GM18870 (cell line): ENCODE measurements around the gene APOBEC3F.
"Not testable (repeated sequence)": the region's sequence is repeated elsewhere in the genome, so short reads cannot be mapped to it uniquely, and the experiment has no call there.

ENCODE experiments used
- ATAC-seq: cut with Tn5 transposase; IDR thresholded peaks from one replicate; pipeline ENCODE4 v1.9.1; 2021; ENCODE audit warnings: moderate library complexity; ENCODE audit not compliant: unreplicated experiment

APOBEC3F gene

DNA sequence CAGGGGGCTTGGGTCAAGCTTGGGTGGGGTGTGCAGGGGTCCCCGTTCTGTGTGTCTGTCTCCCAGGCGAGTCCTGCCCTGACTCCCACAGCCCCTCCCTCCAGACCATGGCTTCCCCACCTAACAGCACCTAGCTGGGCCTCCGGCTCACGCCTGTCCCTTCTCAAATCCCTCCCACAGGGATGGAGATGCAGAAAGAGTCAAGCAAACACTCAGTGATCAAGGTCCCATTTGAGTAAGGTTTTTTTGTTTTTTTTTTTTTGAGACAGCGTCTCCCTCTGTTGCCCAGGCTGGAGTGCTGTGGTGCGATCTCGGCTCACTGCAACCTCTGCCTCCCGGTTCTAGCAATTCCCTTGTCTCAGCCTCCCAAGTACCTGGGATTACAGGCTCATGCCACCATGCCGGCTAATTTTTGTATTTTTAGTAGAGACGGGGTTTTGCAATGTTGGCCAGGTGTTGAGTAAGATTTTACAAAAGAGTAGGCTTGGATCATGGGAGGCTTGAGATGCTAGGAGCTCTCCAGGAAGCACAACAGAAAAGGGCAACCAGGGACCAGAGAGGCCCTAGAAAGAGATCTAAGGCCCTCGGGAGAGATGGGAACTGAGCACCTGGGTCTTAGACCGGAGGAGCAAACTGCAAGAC, 14.0 kb upstream of the APOBEC3F start:
- no peak for ATAC-seq

DNA sequence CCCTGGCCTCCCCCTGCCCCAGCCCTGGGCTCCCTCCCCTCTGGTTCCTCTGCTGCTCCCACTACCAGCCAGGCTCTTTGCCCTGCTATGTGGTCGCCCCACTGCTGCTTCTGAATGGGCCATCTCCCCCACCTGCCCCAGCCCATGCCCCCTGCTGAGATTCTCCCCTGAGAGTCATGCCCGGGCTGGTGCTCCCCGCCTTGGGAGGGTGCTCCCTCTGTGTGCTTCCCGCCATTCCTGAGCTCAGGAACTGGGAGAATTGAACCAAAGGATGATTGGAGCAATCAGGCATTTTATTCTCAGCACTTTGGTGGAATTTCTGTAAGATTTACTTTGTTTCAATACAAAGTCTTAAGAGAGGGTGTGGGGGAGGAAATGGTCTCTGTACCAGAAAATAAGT, 12.9 kb upstream of the APOBEC3F start:
- ATAC-seq, result no peak

DNA sequence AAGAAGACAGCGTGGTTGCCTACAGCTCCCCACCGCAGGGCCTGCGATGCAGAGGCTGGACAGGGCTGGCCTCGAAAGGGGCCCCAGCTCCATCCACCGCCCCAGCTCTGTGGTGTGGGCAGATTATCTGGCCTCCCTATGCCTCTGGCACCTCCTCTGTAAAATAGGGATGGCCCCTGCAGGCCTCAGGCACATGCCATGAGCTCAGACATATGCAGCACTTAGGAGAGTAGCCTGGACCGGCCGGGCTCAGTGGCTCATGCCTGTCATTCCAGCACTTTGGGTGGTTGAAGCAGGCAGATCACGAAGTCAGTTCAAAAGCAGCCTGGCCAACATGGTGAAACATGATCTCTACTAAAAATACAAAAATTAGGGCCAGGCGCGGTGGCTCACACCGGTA, 12.4 kb upstream of the APOBEC3F start:
- ATAC-seq, result no peak

DNA sequence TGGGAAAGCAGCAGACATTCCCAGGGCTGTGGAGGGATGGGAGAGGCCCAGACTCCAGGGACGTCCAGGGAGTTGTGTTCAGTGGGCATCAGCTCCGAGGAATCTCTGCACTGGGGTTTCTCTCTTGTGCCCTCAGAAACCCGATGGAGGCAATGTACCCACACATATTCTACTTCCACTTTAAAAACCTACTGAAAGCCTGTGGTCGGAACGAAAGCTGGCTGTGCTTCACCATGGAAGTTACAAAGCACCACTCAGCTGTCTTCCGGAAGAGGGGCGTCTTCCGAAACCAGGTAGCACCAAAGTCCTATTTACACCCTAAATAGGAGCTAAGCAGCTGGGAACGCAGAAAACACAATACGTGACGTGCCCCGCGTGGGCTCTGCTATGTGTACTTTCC, 11.4 kb upstream of the APOBEC3F start:
- no peak for ATAC-seq

DNA sequence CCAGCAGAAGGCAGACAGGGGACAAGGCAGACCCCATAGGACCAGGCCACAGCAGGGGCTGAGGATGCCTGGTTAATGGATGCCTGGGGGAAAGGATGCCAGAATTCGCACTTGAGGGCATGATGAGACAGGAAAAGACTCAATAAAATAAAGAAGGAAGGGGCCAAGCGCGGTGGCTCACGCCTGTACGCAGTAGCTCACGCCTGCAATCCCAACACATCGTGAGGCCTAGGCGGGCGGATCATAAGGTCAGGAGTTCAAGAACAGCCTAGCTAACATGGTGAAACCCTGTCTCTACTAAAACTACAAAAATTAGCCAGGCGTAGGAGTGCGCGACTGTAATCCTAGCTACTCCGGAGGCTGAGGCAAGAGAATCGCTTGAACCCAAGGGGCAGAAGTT, 10.0 kb upstream of the APOBEC3F start:
- no peak for ATAC-seq

DNA sequence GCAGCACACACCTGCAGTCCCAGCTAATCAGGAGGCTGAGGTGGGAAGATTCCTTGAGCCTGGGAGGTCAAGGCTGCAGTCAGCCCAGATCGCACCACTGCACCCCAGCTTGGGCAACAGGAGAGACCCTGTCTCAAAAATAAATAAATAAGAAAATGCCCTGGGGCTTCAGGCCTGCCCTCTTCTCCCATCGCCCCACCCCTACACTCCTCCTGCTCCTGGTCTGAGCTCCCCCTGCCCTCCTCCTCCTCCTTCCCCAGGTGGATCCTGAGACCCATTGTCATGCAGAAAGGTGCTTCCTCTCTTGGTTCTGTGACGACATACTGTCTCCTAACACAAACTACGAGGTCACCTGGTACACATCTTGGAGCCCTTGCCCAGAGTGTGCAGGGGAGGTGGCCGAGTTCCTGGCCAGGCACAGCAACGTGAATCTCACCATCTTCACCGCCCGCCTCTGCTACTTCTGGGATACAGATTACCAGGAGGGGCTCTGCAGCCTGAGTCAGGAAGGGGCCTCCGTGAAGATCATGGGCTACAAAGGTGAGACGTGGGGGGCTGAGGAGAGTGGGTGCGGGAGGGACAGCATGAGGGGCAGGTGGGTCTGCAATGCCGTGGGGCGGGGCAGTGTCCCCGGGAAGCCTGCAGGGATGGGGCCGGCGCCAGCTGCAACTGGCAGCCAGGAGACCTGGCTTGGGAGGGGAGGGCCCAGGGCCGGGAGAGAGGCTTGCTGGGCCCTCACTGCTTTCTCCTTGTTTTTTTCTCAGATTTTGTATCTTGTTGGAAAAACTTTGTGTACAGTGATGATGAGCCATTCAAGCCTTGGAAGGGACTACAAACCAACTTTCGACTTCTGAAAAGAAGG, 9.0 kb upstream of the APOBEC3F start:
- ATAC-seq, result not testable (repeated sequence)

DNA sequence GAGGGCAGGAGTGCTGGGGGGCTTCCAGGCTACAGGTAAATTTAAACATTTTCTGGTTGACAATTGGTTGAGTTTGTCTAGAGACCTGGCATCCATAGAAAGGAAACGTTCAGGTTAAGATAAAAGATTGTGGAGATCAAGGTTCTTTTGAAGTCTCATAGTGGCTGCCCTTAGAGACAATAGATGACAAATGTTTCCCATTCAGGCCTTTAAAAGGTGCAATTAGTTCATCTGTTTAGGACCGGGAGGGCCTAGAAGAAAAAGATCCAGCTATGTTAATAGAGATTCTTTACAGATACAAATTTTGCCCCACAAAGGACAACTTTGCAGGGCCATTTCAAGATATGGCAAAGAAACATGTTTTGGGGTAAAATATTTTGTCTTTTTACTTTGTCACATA, 3.6 kb upstream of the APOBEC3F start:
- not testable (repeated sequence) for ATAC-seq

DNA sequence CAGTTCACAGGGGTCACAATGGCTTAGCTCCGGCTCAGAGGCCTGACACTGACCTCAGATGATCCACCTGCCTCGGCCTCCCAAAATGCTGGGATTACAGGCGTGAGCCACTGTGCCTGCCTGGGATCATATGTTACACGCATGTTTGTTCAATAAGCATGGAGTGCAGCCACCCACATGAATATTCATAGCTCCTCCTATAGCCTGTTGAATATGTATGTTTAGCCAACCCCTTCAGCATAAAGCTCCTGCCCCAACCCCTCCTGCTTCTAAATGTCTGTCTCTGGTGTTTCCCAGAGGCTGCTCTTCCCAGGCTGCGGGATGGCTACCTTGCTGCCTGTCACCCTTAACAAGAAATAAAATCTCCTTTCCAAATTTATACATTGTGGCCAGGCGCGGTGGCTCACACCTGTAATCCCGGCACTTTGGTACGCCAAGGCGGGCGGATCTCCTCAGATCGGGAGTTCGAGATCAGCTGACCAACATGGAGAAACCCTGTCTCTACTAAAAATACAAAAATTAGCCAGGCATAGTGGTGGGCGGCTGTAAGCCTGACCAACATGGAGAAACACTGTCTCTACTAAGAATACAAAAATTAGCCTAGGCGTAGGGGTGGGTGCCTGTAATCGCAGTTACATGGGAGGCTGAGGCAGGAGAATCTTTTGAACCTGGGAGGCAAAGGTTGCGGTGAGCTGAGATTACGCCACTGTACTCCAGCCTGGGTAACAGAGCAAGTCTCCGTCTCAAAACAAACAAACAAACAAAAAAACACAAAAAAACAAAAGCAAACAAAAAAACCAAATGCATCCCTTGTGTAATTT, 1.1 kb upstream of the APOBEC3F start:
- ATAC-seq, result no peak

DNA sequence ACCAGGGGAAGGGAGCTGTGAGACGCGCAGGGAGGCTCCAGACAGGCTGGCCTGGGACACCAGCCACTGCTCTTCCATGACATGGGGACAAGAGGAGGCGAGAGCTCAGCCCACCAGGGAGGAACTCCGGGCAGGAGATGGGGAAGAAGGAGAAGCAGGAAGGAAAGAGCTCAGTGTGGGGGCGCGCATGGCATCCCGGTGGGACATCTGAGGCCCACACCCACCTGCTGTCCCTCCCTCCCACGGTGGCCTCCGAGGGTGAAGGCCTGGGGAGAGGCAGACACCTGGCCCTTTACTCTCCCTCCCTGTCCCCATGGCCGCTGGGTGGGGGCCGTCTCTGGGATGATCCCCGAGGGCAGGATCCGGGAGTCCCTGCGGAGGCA, 518 bp upstream of the APOBEC3F start:
- not testable (repeated sequence) for ATAC-seq

DNA sequence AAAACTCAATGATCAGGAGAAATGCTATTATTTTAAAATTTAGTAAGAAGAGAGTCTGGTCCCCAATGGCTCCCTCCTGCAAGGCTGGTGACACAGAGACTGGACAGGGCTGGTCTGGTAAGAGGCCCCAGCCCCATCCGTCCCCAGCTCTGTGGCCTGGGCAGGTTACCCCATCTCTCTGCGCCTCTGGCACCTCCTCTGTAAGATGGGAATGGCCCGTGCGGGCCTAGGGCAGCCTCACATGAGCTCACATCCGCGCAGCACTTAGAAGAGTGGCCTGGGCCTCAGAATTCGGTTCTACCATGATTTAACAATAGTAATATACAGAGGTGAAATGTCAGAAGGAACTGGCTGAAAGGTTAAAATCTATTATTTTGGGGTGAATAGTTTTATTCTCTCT, 1.2 kb downstream of the APOBEC3F start:
- no peak for ATAC-seq

DNA sequence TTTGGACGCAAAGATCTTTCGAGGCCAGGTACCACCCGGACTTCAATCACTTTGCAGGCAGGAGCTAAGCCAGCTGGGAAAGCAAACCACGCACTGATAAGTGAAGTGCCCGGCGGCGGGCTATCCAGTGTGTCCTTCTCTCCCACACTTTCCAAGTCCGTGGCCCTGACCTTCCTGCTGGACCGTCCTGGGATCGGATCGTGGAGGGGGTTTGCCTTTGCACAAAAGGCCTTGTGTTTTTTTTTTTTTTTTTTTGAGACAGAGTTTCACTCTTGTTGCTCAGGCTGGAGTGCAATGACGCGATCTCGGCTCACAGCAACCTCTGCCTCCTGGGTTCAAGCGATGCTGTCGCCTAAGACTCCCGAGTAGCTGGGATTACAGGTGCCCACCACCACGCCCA, 2.4 kb downstream of the APOBEC3F start:
- not testable (repeated sequence) for ATAC-seq

DNA sequence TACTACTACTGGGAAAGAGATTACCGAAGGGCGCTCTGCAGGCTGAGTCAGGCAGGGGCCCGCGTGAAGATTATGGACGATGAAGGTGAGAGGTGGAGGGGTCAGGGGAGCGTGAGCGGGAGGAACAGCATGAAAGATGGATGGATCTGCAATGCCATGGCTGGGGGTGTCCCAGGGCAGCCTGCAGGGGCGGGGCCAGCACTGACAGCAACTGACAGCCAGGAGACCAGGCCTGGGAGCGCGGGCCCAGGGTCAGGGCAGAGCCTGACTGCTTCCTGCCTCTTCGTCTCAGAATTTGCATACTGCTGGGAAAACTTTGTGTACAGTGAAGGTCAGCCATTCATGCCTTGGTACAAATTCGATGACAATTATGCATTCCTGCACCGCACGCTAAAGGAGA, 4.5 kb downstream of the APOBEC3F start:
- ATAC-seq, result not testable (repeated sequence)

DNA sequence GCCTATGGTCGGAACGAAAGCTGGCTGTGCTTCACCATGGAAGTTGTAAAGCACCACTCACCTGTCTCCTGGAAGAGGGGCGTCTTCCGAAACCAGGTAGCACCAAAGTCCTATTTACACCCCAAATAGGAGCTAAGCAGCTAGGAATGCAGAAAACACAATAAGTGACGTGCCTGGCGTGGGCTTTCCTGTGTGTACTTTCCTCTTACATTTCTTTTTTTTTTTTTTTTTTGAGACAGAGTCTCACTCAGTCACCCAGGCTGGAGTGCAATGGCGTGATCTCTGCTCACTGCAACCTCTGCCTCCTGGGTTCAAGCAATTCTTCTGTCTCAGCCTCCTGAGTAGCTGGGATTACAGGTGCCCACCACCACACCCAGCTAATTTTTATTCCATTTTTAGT, 8.8 kb downstream of the APOBEC3F start:
- ATAC-seq, result not testable (repeated sequence)

DNA sequence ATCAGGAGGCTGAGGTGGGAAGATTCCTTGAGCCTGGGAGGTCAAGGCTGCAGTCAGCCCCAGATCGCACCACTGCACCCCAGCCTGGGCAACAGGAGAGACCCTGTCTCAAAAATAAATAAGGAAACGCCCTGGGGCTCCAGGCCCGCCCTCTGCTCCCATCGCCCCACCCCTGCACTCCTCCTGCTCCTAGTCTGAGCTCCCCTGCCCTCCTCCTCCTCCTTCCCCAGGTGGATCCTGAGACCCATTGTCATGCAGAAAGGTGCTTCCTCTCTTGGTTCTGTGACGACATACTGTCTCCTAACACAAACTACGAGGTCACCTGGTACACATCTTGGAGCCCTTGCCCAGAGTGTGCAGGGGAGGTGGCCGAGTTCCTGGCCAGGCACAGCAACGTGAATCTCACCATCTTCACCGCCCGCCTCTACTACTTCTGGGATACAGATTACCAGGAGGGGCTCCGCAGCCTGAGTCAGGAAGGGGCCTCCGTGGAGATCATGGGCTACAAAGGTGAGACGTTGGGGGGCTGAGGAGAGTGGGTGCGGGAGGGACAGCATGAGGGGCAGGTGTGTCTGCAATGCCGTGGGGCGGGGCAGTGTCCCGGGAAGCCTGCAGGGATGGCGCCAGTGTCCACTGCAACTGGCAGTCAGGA, 11.3 kb downstream of the APOBEC3F start:
- ATAC-seq, result not testable (repeated sequence)

DNA sequence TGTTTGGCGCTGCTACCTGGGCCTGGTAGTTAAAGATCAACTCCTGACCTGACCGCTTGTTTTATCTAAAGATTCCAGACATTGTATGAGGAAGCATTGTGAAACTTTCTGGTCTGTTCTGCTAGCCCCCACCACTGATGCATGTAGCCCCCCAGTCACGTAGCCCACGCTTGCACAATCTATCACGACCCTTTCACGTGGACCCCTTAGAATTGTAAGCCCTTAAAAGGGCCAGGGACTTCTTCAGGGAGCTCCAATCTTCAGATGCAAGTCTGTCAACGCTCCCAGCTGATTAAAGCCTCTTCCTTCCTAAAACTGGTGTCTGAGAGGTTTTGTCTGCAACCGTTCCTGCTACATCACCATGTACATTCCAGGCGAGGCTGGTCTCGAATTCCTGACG, 15.0 kb downstream of the APOBEC3F start:
- ATAC-seq, result no peak

DNA sequence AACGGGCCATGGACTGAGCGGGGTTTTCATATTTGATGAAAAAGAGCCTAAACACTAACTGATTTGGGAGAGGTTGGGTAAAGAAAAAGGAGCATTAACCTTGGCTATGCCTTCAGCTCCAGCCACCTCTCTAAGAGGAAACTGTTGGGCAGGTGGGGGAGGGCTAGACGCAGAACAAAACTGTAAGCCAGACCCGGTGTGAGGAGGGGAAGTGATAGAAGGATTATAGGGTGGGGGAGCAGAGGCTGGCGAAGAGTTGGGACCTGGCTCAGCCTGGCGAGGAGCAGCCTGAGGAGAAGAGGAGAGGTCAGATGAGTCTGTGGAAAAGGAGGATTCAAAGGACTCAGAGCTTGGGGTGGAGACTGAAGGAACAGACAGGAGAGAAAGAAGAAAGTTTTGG, 20.6 kb downstream of the APOBEC3F start:
- ATAC-seq, result not testable (repeated sequence)

DNA sequence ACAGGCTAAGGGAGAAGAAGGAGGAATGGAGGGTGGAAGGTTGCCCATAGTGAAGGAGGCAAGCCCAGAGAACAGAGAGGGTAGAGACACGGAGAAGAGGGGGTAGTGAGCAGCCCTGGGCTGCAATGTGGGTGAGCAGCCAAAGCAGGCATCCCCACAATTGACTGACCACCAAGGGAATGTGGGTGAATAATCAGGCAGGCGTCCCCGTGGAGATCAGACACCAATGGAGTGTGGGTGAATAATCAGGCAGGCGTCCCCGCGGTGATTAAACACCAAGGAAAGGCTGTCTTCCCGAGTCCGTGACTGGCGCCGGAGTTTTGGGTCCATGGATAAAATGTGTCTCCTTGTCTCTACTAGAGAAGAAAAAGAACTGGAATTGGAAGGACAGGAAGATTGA, 21.3 kb downstream of the APOBEC3F start:
- ATAC-seq, result not testable (repeated sequence)

DNA sequence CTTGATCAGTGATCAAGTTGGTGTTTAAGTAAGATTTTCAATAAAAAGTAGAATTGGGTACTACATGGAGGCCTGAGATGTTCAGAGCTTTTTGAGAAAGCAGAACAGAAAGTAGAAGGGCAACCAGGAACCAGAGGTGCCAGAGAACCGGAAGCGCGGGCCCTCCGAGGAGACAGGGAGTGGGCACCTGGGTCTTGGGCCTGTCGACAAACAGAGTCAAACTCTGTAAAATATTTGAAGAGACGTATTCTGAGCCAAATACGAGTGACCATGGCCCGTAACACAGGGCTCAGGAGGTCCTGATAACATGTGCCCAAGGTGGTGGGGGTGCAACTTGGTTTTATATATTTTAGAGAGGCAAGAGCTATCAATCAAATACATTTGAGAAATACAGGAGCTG, 23.2 kb downstream of the APOBEC3F start:
- ATAC-seq, result not testable (repeated sequence)

DNA sequence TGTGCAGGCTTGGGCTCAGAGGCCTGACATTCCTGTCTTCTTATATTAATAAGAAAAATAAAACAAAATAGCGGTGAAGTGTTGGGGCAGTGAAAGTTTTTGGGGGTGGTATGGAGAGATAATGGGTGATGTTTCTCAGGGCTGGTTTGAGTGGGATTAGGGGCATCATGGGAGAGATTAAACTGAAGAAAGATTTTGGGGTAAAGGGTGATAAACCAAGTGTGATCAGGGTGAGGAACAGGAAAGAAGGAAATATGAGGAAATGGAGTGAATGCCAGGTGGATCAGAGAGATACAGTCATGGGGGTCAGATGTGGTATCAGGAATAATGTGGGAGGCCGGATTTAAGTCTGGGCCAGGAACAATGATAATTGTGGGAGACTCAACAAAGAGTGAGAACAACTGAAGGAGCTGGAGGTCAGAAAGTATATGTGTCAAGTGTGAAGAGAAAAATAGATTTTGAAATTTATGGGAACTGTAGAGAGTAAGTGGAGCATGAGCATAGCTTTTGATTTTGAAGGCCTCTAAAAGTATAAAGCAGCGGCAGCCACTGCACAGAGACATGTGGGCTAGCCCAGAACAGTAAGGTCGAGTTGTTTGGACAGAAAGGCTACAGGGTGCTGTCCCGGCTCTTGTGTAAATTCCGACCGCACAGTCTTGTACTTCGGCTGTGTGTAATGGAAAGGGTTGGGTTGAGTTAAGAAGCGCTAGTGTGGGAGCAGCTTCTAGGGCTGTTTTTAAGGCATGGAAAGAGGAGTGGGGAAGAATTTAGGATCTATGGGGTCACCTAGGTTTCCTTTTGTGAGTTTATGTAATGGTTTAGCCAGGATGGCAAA, 26.0 kb downstream of the APOBEC3F start:
- ATAC-seq, result not testable (repeated sequence)
